K562 (cell line): ENCODE data around the gene GPR108. TPM values are rescaled to one million over a fixed set of nuclear protein-coding genes. Genes with fewer than 3 reads are reported as not detected.

Experiments used
- BRF2 ChIP-seq: IDR thresholded peaks from 3 replicates; pipeline ENCODE4 v1.6.1; 2011; ENCODE audit warnings: borderline replicate concordance, mild to moderate bottlenecking; ENCODE audit not compliant: insufficient read length, insufficient read depth
- CBX5 ChIP-seq: IDR thresholded peaks from 2 replicates; pipeline ENCODE4 v1.6.1; 2014; ENCODE audit warnings: low read depth, borderline replicate concordance
- HES1 ChIP-seq: fragments of 450-650 bp; IDR thresholded peaks from 2 replicates; pipeline ENCODE4 v1.6.1; 2016; ENCODE audit warnings: low read depth, mild to moderate bottlenecking, moderate library complexity
- HOXB6 ChIP-seq: fragments of 250-450 bp; sonication (Bioruptor Pico); IDR thresholded peaks from 2 replicates; pipeline ENCODE4 v1.5.1; 2022; ENCODE audit warnings: mild to moderate bottlenecking, borderline replicate concordance
- MYBL2 ChIP-seq, 2 experiments: fragments of 450-650 bp in 1 of 2; sonication (generic) in 1 of 2; formaldehyde crosslinking in 1 of 2; IDR thresholded peaks; 2 replicates each; pipeline versions ENCODE4 v1.6.1 to v1.8.1; 2017 to 2022; ENCODE audit warnings: borderline replicate concordance in 1 of 2, inconsistent platforms in 1 of 2, low read depth in 1 of 2, mild to moderate bottlenecking in 1 of 2, missing genetic modification reagents in 1 of 2, moderate library complexity in 1 of 2
- PHB2 ChIP-seq: fragments of 450-650 bp; IDR thresholded peaks from 2 replicates; pipeline ENCODE4 v1.6.1; 2017; ENCODE audit warnings: low read depth
- PKNOX1 ChIP-seq: fragments of 450-650 bp; IDR thresholded peaks from 2 replicates; pipeline ENCODE4 v1.6.1; 2016
- PRDM10 ChIP-seq: fragments of 450-650 bp; IDR thresholded peaks from 2 replicates; pipeline ENCODE4 v1.6.1; 2018; ENCODE audit not compliant: partially characterized antibody
- SLC30A9 ChIP-seq: fragments of 250-450 bp; sonication (Bioruptor Pico); IDR thresholded peaks from 2 replicates; pipeline ENCODE4 v1.8.0; 2022; ENCODE audit warnings: mild to moderate bottlenecking, moderate library complexity
- SPI1 ChIP-seq: IDR thresholded peaks from 2 replicates; pipeline ENCODE4 v1.6.1; 2011; ENCODE audit warnings: low read depth, low read length, control low read depth, borderline replicate concordance
- TCF7L2 ChIP-seq: fragments of 150-350 bp; IDR thresholded peaks from 2 replicates; pipeline ENCODE4 v1.6.1; 2016; ENCODE audit warnings: low read depth, mild to moderate bottlenecking, low read length, moderate library complexity
- TCFL5 ChIP-seq: fragments of 250-450 bp; sonication (Bioruptor Pico); conservative IDR thresholded peaks from 2 replicates; pipeline ENCODE4 v1.6.1; 2021; ENCODE audit warnings: mild to moderate bottlenecking, moderate library complexity, matching md5 sums
- ZC3H11A ChIP-seq: IDR thresholded peaks from 2 replicates; pipeline ENCODE4 v1.6.1; 2012; ENCODE audit warnings: low read depth, low read length, improper control_type of control experiment
- ZFP1 ChIP-seq: fragments of 450-650 bp; formaldehyde crosslinking; IDR thresholded peaks from 2 replicates; pipeline ENCODE4 v1.4.0; 2020; ENCODE audit warnings: mild to moderate bottlenecking, mixed read lengths
- ZKSCAN8 ChIP-seq: fragments of 200-800 bp; sonication (Bioruptor generic); IDR thresholded peaks from 2 replicates; pipeline ENCODE4 v1.6.1; 2016; ENCODE audit warnings: missing genetic modification characterization, missing compliant biosample characterization
- ZNF143 ChIP-seq: sonication (generic); formaldehyde crosslinking; IDR thresholded peaks from 2 replicates; pipeline ENCODE4 v1.9.0; 2022; ENCODE audit warnings: mild to moderate bottlenecking, missing genetic modification reagents
- ZNF184 ChIP-seq: sonication (generic); formaldehyde crosslinking; IDR thresholded peaks from 2 replicates; pipeline ENCODE4 v1.5.0; 2020; ENCODE audit warnings: missing genetic modification reagents
- ZNF384 ChIP-seq: IDR thresholded peaks from 2 replicates; pipeline ENCODE4 v1.6.1; 2012; ENCODE audit warnings: low read depth, low read length, improper control_type of control experiment
- ZNF511 ChIP-seq: sonication (generic); formaldehyde crosslinking; IDR thresholded peaks from 2 replicates; pipeline ENCODE4 v1.8.0; 2022; ENCODE audit warnings: mild to moderate bottlenecking, missing genetic modification reagents
- ZNF785 ChIP-seq: fragments of 250-450 bp; sonication (Bioruptor Pico); IDR thresholded peaks from 2 replicates; pipeline ENCODE4 v1.4.0; 2020; ENCODE audit warnings: mild to moderate bottlenecking
- ZSCAN29 ChIP-seq: fragments of 450-650 bp; IDR thresholded peaks from 2 replicates; pipeline ENCODE4 v1.6.1; 2017
- polyA plus RNA-seq, 8 experiments: library from polyadenylated mRNA; depleted of rRNA in 4 of 8; stranded (reverse) in 5 of 8; unstranded in 3 of 8; fragments of >200 nt; fragmentation: Nextera tagmentation in 2 of 8; fragmentation: Illumina TruSeq in 1 of 8; extraction: Ambion mirVana in 2 of 8; extraction: Trizol in 1 of 8; gene quantifications; 2 replicates each; pipeline versions ENCODE4 v1.2.1 to v1.2.3, GENCODE V29; 2011 to 2014; ENCODE audit warnings: inconsistent platforms in 1 of 8, missing spikeins in 1 of 8
- total RNA-seq, 7 experiments: library from RNA; depleted of rRNA in 6 of 7; stranded (reverse); fragments of >200 nt in 6 of 7; fragmentation: Illumina TruSeq in 2 of 7; extraction: Trizol in 2 of 7; gene quantifications; 2 replicates each; pipeline versions ENCODE4 v1.2.1 to v1.2.3, GENCODE V29; 2011 to 2021; ENCODE audit warnings: low replicate concordance in 1 of 7

GPR108 gene
- total and polyA plus RNA-seq, 9 of the 15 experiments (the other 6 are each of a cell fraction or from before 2014, with no cell fraction given): 2.4 to 33.2 (median 24.4) TPM

GRCh38 chr19:6761053-6761676, 23.8 kb upstream of the GPR108 start (continued):
- TF ChIP-seq ZNF384 (no peak), PRDM10 (no peak), ZFP1 (no peak), HES1 (no peak), ZC3H11A (no peak), PHB2 (no peak), ZNF184 (CRISPR knock-in tag) (no peak), PKNOX1 (peak; percentile 97), TCFL5 (CRISPR knock-in tag) (no peak), HOXB6 (CRISPR knock-in tag) (no peak), MYBL2 (IDR thresholded peaks at IDR 0.05; ENCODE audit: low read depth) (no peak), MYBL2 (CRISPR knock-in tag; IDR thresholded peaks at IDR 0.05; ENCODE audit: borderline replicate concordance) (no peak), ZNF785 (CRISPR knock-in tag) (no peak), SPI1 (no peak), SLC30A9 (CRISPR knock-in tag) (no peak), ZSCAN29 (no peak), TCF7L2 (no peak), ZKSCAN8 (CRISPR knock-in tag) (no peak), CBX5 (peak; percentile 29; the same call in 1 of the 2 replicates), ZNF143 (peak; percentile 83), BRF2 (no peak), ZNF511 (CRISPR knock-in tag) (no peak)
